ENCODE data around the gene RGS12.

DNA sequence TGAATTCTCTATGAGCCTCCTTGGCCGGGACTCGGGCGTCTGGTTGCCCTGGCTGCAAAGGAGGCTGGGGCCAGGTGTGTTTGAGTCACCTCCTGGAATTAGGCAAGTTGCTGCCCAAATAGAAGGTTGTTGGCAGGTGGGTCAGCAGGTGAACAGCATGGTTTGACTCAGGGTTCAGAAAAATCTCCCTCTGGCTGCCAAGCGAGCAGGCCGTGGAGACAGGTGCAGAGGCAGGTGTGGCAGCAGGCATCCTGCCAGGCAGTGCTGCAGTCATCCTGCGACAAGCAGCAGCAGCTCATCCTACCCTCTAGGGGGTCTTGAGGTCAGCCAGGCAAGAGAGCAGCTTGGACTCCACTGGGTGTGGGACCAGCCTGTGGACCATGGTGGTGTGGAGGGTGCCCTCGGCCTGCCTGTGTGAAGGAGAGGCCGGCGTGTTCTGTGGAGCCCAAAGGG, 35.7 kb upstream of the RGS12 start:
- TF ChIP-seq CHD2 (IDR thresholded peaks at IDR 0.05; ENCODE audit: low read length, partially characterized antibody) = no peak
- no peak for TF ChIP-seq POLR2A (IDR thresholded peaks at IDR 0.05; ENCODE audit: low read length)
- no peak for TF ChIP-seq MAFK (IDR thresholded peaks at IDR 0.05; ENCODE audit: partially characterized antibody)
- TF ChIP-seq, protein P1, sequence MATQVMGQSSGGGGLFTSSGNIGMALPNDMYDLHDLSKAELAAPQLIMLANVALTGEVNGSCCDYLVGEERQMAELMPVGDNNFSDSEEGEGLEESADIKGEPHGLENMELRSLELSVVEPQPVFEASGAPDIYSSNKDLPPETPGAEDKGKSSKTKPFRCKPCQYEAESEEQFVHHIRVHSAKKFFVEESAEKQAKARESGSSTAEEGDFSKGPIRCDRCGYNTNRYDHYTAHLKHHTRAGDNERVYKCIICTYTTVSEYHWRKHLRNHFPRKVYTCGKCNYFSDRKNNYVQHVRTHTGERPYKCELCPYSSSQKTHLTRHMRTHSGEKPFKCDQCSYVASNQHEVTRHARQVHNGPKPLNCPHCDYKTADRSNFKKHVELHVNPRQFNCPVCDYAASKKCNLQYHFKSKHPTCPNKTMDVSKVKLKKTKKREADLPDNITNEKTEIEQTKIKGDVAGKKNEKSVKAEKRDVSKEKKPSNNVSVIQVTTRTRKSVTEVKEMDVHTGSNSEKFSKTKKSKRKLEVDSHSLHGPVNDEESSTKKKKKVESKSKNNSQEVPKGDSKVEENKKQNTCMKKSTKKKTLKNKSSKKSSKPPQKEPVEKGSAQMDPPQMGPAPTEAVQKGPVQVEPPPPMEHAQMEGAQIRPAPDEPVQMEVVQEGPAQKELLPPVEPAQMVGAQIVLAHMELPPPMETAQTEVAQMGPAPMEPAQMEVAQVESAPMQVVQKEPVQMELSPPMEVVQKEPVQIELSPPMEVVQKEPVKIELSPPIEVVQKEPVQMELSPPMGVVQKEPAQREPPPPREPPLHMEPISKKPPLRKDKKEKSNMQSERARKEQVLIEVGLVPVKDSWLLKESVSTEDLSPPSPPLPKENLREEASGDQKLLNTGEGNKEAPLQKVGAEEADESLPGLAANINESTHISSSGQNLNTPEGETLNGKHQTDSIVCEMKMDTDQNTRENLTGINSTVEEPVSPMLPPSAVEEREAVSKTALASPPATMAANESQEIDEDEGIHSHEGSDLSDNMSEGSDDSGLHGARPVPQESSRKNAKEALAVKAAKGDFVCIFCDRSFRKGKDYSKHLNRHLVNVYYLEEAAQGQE (IDR thresholded peaks at IDR 0.05) = no peak
- no peak for TF ChIP-seq ZFP36 (IDR thresholded peaks at IDR 0.05; ENCODE audit: borderline replicate concordance, partially characterized antibody)
- no peak for TF ChIP-seq CBX2 (IDR thresholded peaks at IDR 0.05; ENCODE audit: borderline replicate concordance, low read depth)
- TF ChIP-seq NPAS2 (CRISPR knock-in tag; IDR thresholded peaks at IDR 0.05; ENCODE audit: borderline replicate concordance) = no peak
- no peak for TF ChIP-seq RNF2 (IDR thresholded peaks at IDR 0.05; ENCODE audit: borderline replicate concordance, low read depth)

Data from A549 (cell line).